CD8-positive, alpha-beta memory T cell (primary cell): ENCODE data around the gene TBX4. TPM values are rescaled to one million over a fixed set of nuclear protein-coding genes. Genes with fewer than 3 reads are reported as not detected.

Source experiments
- CTCF ChIA-PET: fragments of 350-600 bp; sonication (Branson Sonifier 250); formaldehyde crosslinking; loops from one replicate; lab custom pipeline; 2021; ENCODE audit warnings: antibody characterized with exemption; lab: Charles Lee
- POLR2A ChIA-PET: fragments of 350-600 bp; sonication (Branson Sonifier 250); formaldehyde crosslinking; loops from one replicate; lab custom pipeline; 2021; ENCODE audit warnings: antibody characterized with exemption; lab: Charles Lee
- DNase-seq, 5 donors: peaks; one replicate each; pipeline versions ENCODE4 v3.0.0 to v3.0.0-alpha.2; 2020 to 2022; ENCODE audit warnings: mixed read lengths in 1 of 5
- H3K27ac ChIP-seq: one replicate; pipeline ENCODE4 v1.7.0; 2013; ENCODE audit warnings: low read depth, mild to moderate bottlenecking, low read length, moderate library complexity
- H3K27me3 ChIP-seq: 2 replicates; pipeline ENCODE4 v1.7.0; 2013; ENCODE audit warnings: low read length, mild to moderate bottlenecking; ENCODE audit not compliant: insufficient read depth, poor library complexity, severe bottlenecking
- H3K36me3 ChIP-seq: 2 replicates; pipeline ENCODE4 v1.7.0; 2013; ENCODE audit warnings: mild to moderate bottlenecking, low read length, moderate library complexity; ENCODE audit not compliant: insufficient read depth
- H3K4me1 ChIP-seq: 2 replicates; pipeline ENCODE4 v1.7.0; 2013; ENCODE audit warnings: mild to moderate bottlenecking, low read length, moderate library complexity; ENCODE audit not compliant: insufficient read depth
- H3K4me3 ChIP-seq: 2 replicates; pipeline ENCODE4 v1.7.0; 2013; ENCODE audit warnings: mild to moderate bottlenecking, low read length
- H3K9me3 ChIP-seq: 2 replicates; pipeline ENCODE4 v1.7.0; 2013; ENCODE audit warnings: mild to moderate bottlenecking, low read length
- H3K27ac Mint-ChIP-seq, 8 donors: one replicate each; pipeline ENCODE4 v1.8.0; 2020 to 2021; ENCODE audit warnings: mixed read lengths in 8 of 8, mild to moderate bottlenecking in 6 of 8, inconsistent platforms in 3 of 8, moderate library complexity in 3 of 8
- H3K27me3 Mint-ChIP-seq, 2 donors: one replicate each; pipeline ENCODE4 v1.8.0; 2020 to 2021; ENCODE audit warnings: mixed read lengths in 2 of 2, mild to moderate bottlenecking in 1 of 2, moderate library complexity in 1 of 2
- H3K36me3 Mint-ChIP-seq, 3 donors: one replicate each; pipeline ENCODE4 v1.8.0; 2020 to 2021; ENCODE audit warnings: mixed read lengths in 3 of 3, inconsistent platforms in 1 of 3, mild to moderate bottlenecking in 1 of 3
- H3K4me1 Mint-ChIP-seq, 3 donors: one replicate each; pipeline ENCODE4 v1.8.0; 2020 to 2021; ENCODE audit warnings: mixed read lengths in 3 of 3, inconsistent platforms in 1 of 3, mild to moderate bottlenecking in 1 of 3
- H3K4me3 Mint-ChIP-seq, 7 donors: one replicate each; pipeline ENCODE4 v1.8.0; 2020 to 2021; ENCODE audit warnings: mixed read lengths in 7 of 7, mild to moderate bottlenecking in 6 of 7, moderate library complexity in 4 of 7, inconsistent platforms in 2 of 7
- H3K9me3 Mint-ChIP-seq, 5 donors: one replicate each; pipeline ENCODE4 v1.8.0; 2020 to 2022; ENCODE audit warnings: mixed read lengths in 5 of 5, mild to moderate bottlenecking in 3 of 5, moderate library complexity in 2 of 5, inconsistent platforms in 1 of 5
- polyA plus RNA-seq: library from polyadenylated mRNA; unstranded; fragments of 300-500 nt; fragmentation: Illumina TruSeq; gene quantifications from one replicate; pipeline ENCODE4 v1.2.3, GENCODE V29; 2021
- total RNA-seq, 2 experiments: library from RNA; stranded (reverse); gene quantifications; one replicate each; pipeline ENCODE4 v1.2.3, GENCODE V29; 2021

TBX4 gene
- total and polyA plus RNA-seq, 3 experiments from 2014 or later = not detected

- DNase-seq = no peak
- CTCF ChIA-PET = no interaction called here
- no peaks in the 10 kb centered on the region for H3K27me3 ChIP-seq
Observed at GRCh38 chr17:61474934-61475333, 22.7 kb downstream of the TBX4 start.

GRCh38 chr17:61475726-61476125 lies 23.5 kb downstream of the TBX4 start:
- POLR2A ChIA-PET = no interaction called here
- H3K36me3 ChIP-seq = no peaks in the 10 kb centered on the region
- H3K27ac ChIP-seq = no peak overlapping the region
- H3K9me3 ChIP-seq = no peaks in the 10 kb centered on the region
- no peaks in the 10 kb centered on the region for H3K9me3 Mint-ChIP-seq
- H3K4me3 Mint-ChIP-seq = no peak overlapping the region
- H3K4me1 Mint-ChIP-seq = no peaks in the 10 kb centered on the region
- H3K36me3 Mint-ChIP-seq = no peaks in the 10 kb centered on the region
- no peaks in the 10 kb centered on the region for H3K4me1 ChIP-seq
- no peak overlapping the region for H3K27ac Mint-ChIP-seq
- CTCF ChIA-PET = no interaction called here
- DNase-seq = no peak
- peaks cover 3 to 20% of the 10 kb centered on the region in 2 donors for H3K27me3 Mint-ChIP-seq
- H3K4me3 ChIP-seq = no peak overlapping the region
- no peaks in the 10 kb centered on the region for H3K27me3 ChIP-seq

More at GRCh38 chr17:61474934-61475333, 22.7 kb downstream of the TBX4 start:
- Mint-ChIP-seq H3K4me1 (no peaks in the 10 kb centered on the region), H3K4me3 (no peak overlapping the region), H3K9me3 (no peaks in the 10 kb centered on the region), H3K27me3 (peaks cover 3 to 22% of the 10 kb centered on the region in 2 donors), H3K27ac (no peak overlapping the region), H3K36me3 (no peaks in the 10 kb centered on the region)
- H3K36me3 ChIP-seq = no peaks in the 10 kb centered on the region
- H3K4me1 ChIP-seq = no peaks in the 10 kb centered on the region
- no peak overlapping the region for H3K27ac ChIP-seq
- no peak overlapping the region for H3K4me3 ChIP-seq
- H3K9me3 ChIP-seq = no peaks in the 10 kb centered on the region
- POLR2A ChIA-PET = no interaction called here

DNA sequence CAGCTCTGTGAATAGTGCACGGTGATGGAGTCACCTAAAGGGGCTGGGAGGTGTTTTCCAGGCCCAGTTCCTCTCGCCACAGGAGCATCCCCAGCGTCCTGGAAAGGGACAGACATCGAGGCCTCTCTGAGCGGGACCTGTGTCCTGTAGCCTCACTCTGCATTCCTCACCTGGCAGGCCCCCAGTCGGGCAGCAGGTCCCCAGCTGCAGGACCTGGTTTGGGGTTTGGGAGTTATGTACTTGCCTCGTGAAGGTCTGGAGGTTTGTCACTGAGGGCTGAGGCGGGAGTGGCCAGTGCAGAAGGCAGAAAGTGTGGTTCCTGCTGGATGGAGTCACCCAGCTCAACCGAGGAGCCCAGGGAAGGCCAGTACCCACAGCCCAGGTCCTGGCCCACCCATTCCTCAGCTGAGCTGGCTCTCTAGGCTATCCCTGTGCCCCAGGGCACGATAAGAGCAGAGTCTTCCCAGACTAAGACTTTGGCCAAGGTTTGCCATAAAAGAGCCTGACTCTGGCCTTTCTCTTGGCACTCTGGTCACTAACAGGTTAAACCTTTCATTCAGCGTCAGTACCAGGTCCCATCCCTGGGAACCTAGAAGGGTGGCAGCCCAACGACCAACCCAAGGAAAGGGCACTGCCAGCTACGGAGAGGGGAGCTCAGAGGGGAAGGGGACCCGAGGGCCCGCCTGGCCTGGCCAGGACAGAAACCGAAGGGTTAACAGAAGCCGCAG lies 24.4 kb downstream of the TBX4 start:
- no peak for DNase-seq
- no peaks in the 10 kb centered on the region for H3K9me3 Mint-ChIP-seq
- ChIA-PET CTCF (no interaction called here), POLR2A (no interaction called here)
- H3K36me3 ChIP-seq = no peaks in the 10 kb centered on the region
- no peak overlapping the region for H3K4me3 Mint-ChIP-seq
- no peaks in the 10 kb centered on the region for H3K36me3 Mint-ChIP-seq
- H3K27me3 ChIP-seq = no peaks in the 10 kb centered on the region
- H3K4me1 Mint-ChIP-seq = no peaks in the 10 kb centered on the region
- H3K27ac ChIP-seq = no peak overlapping the region
- H3K27ac Mint-ChIP-seq = no peak overlapping the region
- H3K9me3 ChIP-seq = no peaks in the 10 kb centered on the region
- no peak overlapping the region for H3K4me3 ChIP-seq
- H3K27me3 Mint-ChIP-seq = peaks cover 5 to 19% of the 10 kb centered on the region in 2 donors
- no peaks in the 10 kb centered on the region for H3K4me1 ChIP-seq

DNA sequence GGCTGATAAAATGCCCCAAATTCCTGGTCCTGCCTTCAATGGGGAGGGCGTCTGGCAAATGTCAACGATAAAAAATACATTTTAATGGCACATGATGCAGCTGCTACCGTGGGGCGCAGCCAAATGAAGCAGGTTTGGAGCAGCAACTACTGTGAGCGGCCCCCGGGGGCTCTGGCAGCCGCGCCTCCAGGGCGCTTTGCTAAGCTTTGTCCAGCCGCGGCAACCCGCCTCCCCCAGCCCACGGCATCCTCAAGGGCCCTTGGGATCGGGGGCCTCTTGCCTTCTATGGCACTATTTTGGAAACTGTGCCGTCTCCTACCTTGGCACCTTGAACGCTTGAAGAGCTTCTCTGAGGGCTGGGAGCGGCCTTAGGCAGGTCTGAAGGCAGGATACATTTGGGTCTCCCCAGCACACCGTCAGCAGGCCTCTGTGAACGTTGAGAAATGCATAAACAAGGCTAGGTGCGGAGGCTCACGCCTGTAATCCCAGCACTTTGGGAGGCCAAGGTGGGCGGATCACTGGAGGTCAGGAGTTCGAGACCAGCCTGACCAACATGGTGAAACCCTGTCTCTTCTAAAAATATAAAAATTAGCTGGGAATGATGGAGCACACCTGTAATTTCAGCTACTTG lies 25.1 kb downstream of the TBX4 start:
- no peak overlapping the region for H3K4me3 Mint-ChIP-seq
- no peak overlapping the region for H3K27ac Mint-ChIP-seq
- H3K9me3 Mint-ChIP-seq = no peaks in the 10 kb centered on the region
- no peak overlapping the region for H3K27ac ChIP-seq
- no peaks in the 10 kb centered on the region for H3K4me1 ChIP-seq
- H3K9me3 ChIP-seq = no peaks in the 10 kb centered on the region
- POLR2A ChIA-PET = no interaction called here
- H3K4me1 Mint-ChIP-seq = no peaks in the 10 kb centered on the region
- no peaks in the 10 kb centered on the region for H3K36me3 ChIP-seq
- no peak overlapping the region for H3K4me3 ChIP-seq
- H3K27me3 Mint-ChIP-seq = peaks cover 5 to 19% of the 10 kb centered on the region in 2 donors
- no peaks in the 10 kb centered on the region for H3K36me3 Mint-ChIP-seq
- no peaks in the 10 kb centered on the region for H3K27me3 ChIP-seq
- CTCF ChIA-PET = interaction anchor here (1.1 kb wide), 1 partner anchor 10 kb away, joined by 3 read pairs; no protein-coding TSS in a partner anchor
- DNase-seq = no peak

DNA sequence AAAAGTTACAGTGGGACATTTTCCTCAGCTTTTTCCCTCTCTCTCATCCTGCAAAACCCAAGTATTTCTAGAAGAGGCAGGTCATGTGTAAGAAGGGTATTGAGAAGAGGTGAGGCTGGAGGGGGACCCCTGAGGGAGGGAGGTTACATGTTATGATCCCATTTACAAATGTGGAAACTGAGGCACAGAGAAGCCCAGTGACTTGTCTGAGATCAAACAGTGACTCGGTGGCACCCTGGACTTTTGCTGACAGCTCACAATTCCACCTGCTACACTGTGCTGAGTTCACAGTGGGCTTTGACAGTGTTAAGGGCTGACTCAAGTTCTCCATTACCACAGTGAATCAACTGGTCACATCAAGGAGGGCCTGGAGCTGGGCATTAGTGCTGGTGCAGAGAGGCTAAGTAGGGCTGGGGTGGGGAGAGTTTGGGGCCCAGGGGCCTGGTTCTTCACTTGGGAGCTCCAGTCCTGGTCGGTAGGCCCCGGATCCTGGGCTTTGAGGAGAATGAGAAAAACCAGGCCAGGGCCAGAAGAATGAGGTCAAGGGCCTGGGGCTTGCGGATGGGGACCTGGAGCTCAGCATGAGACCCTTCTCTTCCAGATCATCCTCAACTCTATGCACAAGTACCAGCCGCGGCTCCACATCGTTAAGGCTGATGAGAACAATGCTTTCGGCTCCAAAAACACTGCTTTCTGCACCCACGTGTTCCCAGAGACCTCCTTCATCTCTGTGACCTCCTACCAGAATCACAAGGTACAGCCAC lies 26.0 kb downstream of the TBX4 start:
- H3K27me3 ChIP-seq = no peaks in the 10 kb centered on the region
- H3K27ac ChIP-seq = no peak overlapping the region
- Mint-ChIP-seq H3K9me3 (no peaks in the 10 kb centered on the region), H3K27ac (no peak overlapping the region), H3K4me3 (no peak overlapping the region), H3K27me3 (peaks cover 10 to 19% of the 10 kb centered on the region in 2 donors), H3K36me3 (no peaks in the 10 kb centered on the region), H3K4me1 (no peaks in the 10 kb centered on the region)
- H3K36me3 ChIP-seq = no peaks in the 10 kb centered on the region
- CTCF ChIA-PET = interaction anchor here (1.1 kb wide), 1 partner anchor 11 kb away, joined by 3 read pairs; no protein-coding TSS in a partner anchor
- POLR2A ChIA-PET = no interaction called here
- DNase-seq = no peak
- no peaks in the 10 kb centered on the region for H3K4me1 ChIP-seq
- no peaks in the 10 kb centered on the region for H3K9me3 ChIP-seq
- H3K4me3 ChIP-seq = no peak overlapping the region

DNA sequence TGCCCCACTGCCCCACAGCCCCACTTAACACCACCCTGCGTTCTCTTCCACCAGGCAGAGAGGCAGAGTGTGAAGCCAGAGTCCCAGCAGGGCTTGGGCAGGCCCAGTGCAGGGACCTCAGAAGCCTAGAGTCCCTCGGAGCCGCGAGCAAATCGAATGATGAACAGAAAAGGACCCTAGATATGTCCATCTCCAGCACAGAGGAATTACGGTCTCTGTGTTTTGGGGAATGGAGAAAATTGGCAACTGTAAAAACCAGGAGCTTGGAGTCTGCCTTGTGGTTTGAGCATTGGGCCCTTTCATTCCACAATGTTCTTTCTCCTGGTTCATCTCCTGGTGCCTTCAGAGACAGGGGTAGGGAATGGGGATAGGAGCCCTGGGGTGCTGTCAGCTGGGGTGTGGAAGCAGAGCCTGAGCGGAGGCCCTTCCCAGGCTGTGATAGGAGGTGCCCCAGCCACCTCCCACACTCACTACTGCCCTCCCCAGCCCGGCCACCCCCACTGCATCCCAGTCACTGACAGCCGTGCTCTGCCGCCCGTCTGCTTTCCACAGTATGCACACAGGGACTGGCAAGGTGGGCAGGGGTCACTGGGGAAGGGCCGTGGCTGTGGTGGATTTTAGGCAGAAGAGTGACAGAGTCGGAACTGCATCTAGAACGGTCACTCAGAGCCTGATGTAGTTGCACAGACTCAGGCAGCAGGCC lies 26.7 kb downstream of the TBX4 start:
- peak overlapping the region in 1 of 8 donors; percentile 43 for H3K27ac Mint-ChIP-seq
- H3K27me3 Mint-ChIP-seq = peaks cover 14 to 19% of the 10 kb centered on the region in 2 donors
- CTCF ChIA-PET = no interaction called here
- H3K27me3 ChIP-seq = no peaks in the 10 kb centered on the region
- H3K36me3 ChIP-seq = no peaks in the 10 kb centered on the region
- H3K4me3 Mint-ChIP-seq = no peak overlapping the region
- no peak for DNase-seq
- H3K27ac ChIP-seq = no peak overlapping the region
- H3K9me3 Mint-ChIP-seq = no peaks in the 10 kb centered on the region
- no peaks in the 10 kb centered on the region for H3K9me3 ChIP-seq
- H3K36me3 Mint-ChIP-seq = no peaks in the 10 kb centered on the region
- no peak overlapping the region for H3K4me3 ChIP-seq
- no peaks in the 10 kb centered on the region for H3K4me1 ChIP-seq
- no peaks in the 10 kb centered on the region for H3K4me1 Mint-ChIP-seq
- POLR2A ChIA-PET = no interaction called here

GRCh38 chr17:61479493-61480413 lies 27.5 kb downstream of the TBX4 start:
- DNase-seq = no peak
- H3K36me3 ChIP-seq = no peaks in the 10 kb centered on the region
- H3K27me3 ChIP-seq = no peaks in the 10 kb centered on the region
- no peaks in the 10 kb centered on the region for H3K9me3 ChIP-seq
- no peak overlapping the region for H3K27ac ChIP-seq
- no peaks in the 10 kb centered on the region for H3K4me1 ChIP-seq
- Mint-ChIP-seq H3K36me3 (no peaks in the 10 kb centered on the region), H3K27me3 (peaks cover 15% of the 10 kb centered on the region in 2 donors), H3K9me3 (no peaks in the 10 kb centered on the region), H3K4me1 (no peaks in the 10 kb centered on the region), H3K27ac (no peak overlapping the region), H3K4me3 (no peak overlapping the region)
- H3K4me3 ChIP-seq = no peak overlapping the region
- CTCF ChIA-PET = no interaction called here
- POLR2A ChIA-PET = no interaction called here
